Urinary bladder (tissue), 4 donors: ENCODE results near the gene ZNF346. TPM values are rescaled to one million over a fixed set of nuclear protein-coding genes. Genes with fewer than 3 reads are reported as not detected.

Experiments used
- DNase-seq: peaks from one replicate; pipeline ENCODE4 v3.0.0-alpha.2; 2015; ENCODE audit errors: extremely low spot score
- H3K27ac ChIP-seq: one replicate; pipeline ENCODE4 v1.5.1; 2013; ENCODE audit warnings: low read depth, mild to moderate bottlenecking, moderate library complexity
- H3K36me3 ChIP-seq: one replicate; pipeline ENCODE4 v1.6.1; 2013; ENCODE audit warnings: mild to moderate bottlenecking, moderate library complexity; ENCODE audit not compliant: insufficient read depth
- H3K4me1 ChIP-seq: one replicate; pipeline ENCODE4 v1.6.1; 2013; ENCODE audit warnings: mild to moderate bottlenecking, moderate library complexity; ENCODE audit not compliant: insufficient read depth
- H3K4me3 ChIP-seq: one replicate; pipeline ENCODE4 v1.5.1; 2013; ENCODE audit warnings: low read depth, low read length
- WGBS: extraction: QIAGEN DNeasy Blood & Tissue Kit; methylation state at CpG from one replicate; pipeline ENCODE4 v1.1.7; 2013; 5-methylcytosine and 5-hydroxymethylcytosine counted together
- polyA plus RNA-seq: library from polyadenylated mRNA; stranded (reverse); fragments of 200-250 nt; gene quantifications from one replicate; pipeline ENCODE4 v1.2.3, GENCODE V29; 2013
- total RNA-seq: library from RNA; depleted of rRNA; stranded (reverse); fragments of >200 nt; gene quantifications from one replicate; pipeline ENCODE4 v1.2.3, GENCODE V29; 2014
- donor health status: healthy with polysubstance abuse.
- donor health status: healthy.

Gene ZNF346
- total and polyA plus RNA-seq, 2 donors: 12.4 to 21.8 TPM

- H3K4me1 ChIP-seq: no peaks in the 10 kb centered on the region
- no peak overlapping the region for H3K27ac ChIP-seq
- no peaks in the 10 kb centered on the region for H3K36me3 ChIP-seq
- 81% methylated on average over 12 of the region's 12 CpGs for WGBS
- DNase-seq: no peak
- H3K4me3 ChIP-seq: no peak overlapping the region
Observed at GRCh38 chr5:177064500-177065277, 42.2 kb downstream of the ZNF346 start.

GRCh38 chr5:177065491-177065890 is 43.0 kb downstream of the ZNF346 start:
- H3K36me3 ChIP-seq: no peaks in the 10 kb centered on the region
- 78% methylated on average over 6 of the region's 6 CpGs for WGBS
- H3K4me3 ChIP-seq: no peak overlapping the region
- no peaks in the 10 kb centered on the region for H3K4me1 ChIP-seq
- no peak for DNase-seq
- H3K27ac ChIP-seq: no peak overlapping the region

- WGBS: 94% methylated on average over 2 of the region's 2 CpGs
- no peaks in the 10 kb centered on the region for H3K4me1 ChIP-seq
- DNase-seq: no peak
- no peak overlapping the region for H3K27ac ChIP-seq
- no peaks in the 10 kb centered on the region for H3K36me3 ChIP-seq
- H3K4me3 ChIP-seq: no peak overlapping the region
Observed at GRCh38 chr5:177066224-177066623, 43.7 kb downstream of the ZNF346 start.

- Histone ChIP-seq H3K27ac (no peak overlapping the region), H3K4me1 (no peaks in the 10 kb centered on the region), H3K4me3 (no peak overlapping the region), H3K36me3 (no peaks in the 10 kb centered on the region)
- DNase-seq: no peak
- WGBS: 90% methylated on average over 5 of the region's 5 CpGs
Observed at GRCh38 chr5:177067503-177067902, 45.0 kb downstream of the ZNF346 start.

GRCh38 chr5:177070536-177071191 is 48.2 kb downstream of the ZNF346 start:
- H3K27ac ChIP-seq: no peak overlapping the region
- no peak overlapping the region for H3K4me3 ChIP-seq
- no peak for DNase-seq
- no peaks in the 10 kb centered on the region for H3K36me3 ChIP-seq
- 92% methylated on average over 6 of the region's 6 CpGs for WGBS
- no peaks in the 10 kb centered on the region for H3K4me1 ChIP-seq

GRCh38 chr5:177071666-177072385 is 49.3 kb downstream of the ZNF346 start:
- no peaks in the 10 kb centered on the region for H3K4me1 ChIP-seq
- WGBS: 20% methylated on average over 6 of the region's 6 CpGs
- peak; percentile 71 for DNase-seq
- no peak overlapping the region for H3K4me3 ChIP-seq
- no peaks in the 10 kb centered on the region for H3K36me3 ChIP-seq
- H3K27ac ChIP-seq: no peak overlapping the region

GRCh38 chr5:177077335-177077734 is 54.8 kb downstream of the ZNF346 start:
- DNase-seq: no peak
- Histone ChIP-seq H3K36me3 (no peaks in the 10 kb centered on the region), H3K27ac (no peak overlapping the region), H3K4me3 (no peak overlapping the region), H3K4me1 (no peaks in the 10 kb centered on the region)
- 94% methylated on average over 2 of the region's 2 CpGs for WGBS

GRCh38 chr5:177079606-177080005 is 57.1 kb downstream of the ZNF346 start:
- no peak overlapping the region for H3K4me3 ChIP-seq
- DNase-seq: no peak
- H3K4me1 ChIP-seq: no peaks in the 10 kb centered on the region
- H3K27ac ChIP-seq: no peak overlapping the region
- H3K36me3 ChIP-seq: no peaks in the 10 kb centered on the region
- WGBS: 73% methylated on average over 9 of the region's 9 CpGs

GRCh38 chr5:177080265-177080664 is 57.8 kb downstream of the ZNF346 start:
- H3K4me3 ChIP-seq: no peak overlapping the region
- 87% methylated on average over 5 of the region's 5 CpGs for WGBS
- DNase-seq: no peak
- no peaks in the 10 kb centered on the region for H3K4me1 ChIP-seq
- H3K27ac ChIP-seq: no peak overlapping the region
- H3K36me3 ChIP-seq: no peaks in the 10 kb centered on the region

GRCh38 chr5:177081859-177082258 is 59.4 kb downstream of the ZNF346 start:
- Histone ChIP-seq H3K27ac (no peak overlapping the region), H3K4me1 (no peaks in the 10 kb centered on the region), H3K36me3 (no peaks in the 10 kb centered on the region), H3K4me3 (no peak overlapping the region)
- 87% methylated on average over 10 of the region's 10 CpGs for WGBS
- no peak for DNase-seq

GRCh38 chr5:177083357-177083756 is 60.9 kb downstream of the ZNF346 start:
- H3K27ac ChIP-seq: no peak overlapping the region
- H3K4me1 ChIP-seq: no peaks in the 10 kb centered on the region
- no peak overlapping the region for H3K4me3 ChIP-seq
- no peak for DNase-seq
- 44% methylated on average over 4 of the region's 4 CpGs for WGBS
- H3K36me3 ChIP-seq: no peaks in the 10 kb centered on the region

- Histone ChIP-seq H3K36me3 (no peaks in the 10 kb centered on the region), H3K4me3 (no peak overlapping the region), H3K4me1 (no peaks in the 10 kb centered on the region), H3K27ac (no peak overlapping the region)
- WGBS: 34% methylated on average over 4 of the region's 4 CpGs
- no peak for DNase-seq
Observed at GRCh38 chr5:177084175-177084574, 61.7 kb downstream of the ZNF346 start.

GRCh38 chr5:177085985-177086653 is 63.6 kb downstream of the ZNF346 start:
- WGBS: 46% methylated on average over 13 of the region's 13 CpGs
- no peaks in the 10 kb centered on the region for H3K36me3 ChIP-seq
- H3K4me1 ChIP-seq: no peaks in the 10 kb centered on the region
- no peak for DNase-seq
- peak overlapping the region; percentile 46 for H3K4me3 ChIP-seq
- H3K27ac ChIP-seq: no peak overlapping the region
